OCI-LY7 (cell line): ENCODE data around the gene SINHCAF. TPM values are rescaled to one million over a fixed set of nuclear protein-coding genes. Genes with fewer than 3 reads are reported as not detected.

Experiments used
- BruUV-seq: library from RNA; stranded (reverse); fragments of 400-500 nt; replicated peaks from 2 replicates; lab custom pipeline; 2021; lab: Mats Ljungman, UMichigan
- CTCF ChIA-PET: fragments of 300-600 bp; sonication (Branson Sonifier 250); formaldehyde crosslinking; loops from one replicate; lab custom pipeline; 2022; ENCODE audit warnings: antibody characterized with exemption; ENCODE audit not compliant: unreplicated experiment; lab: Charles Lee
- POLR2A ChIA-PET: fragments of 300-600 bp; sonication (Branson Sonifier 250); formaldehyde crosslinking; loops from one replicate; lab custom pipeline; 2022; ENCODE audit warnings: antibody characterized with exemption; lab: Charles Lee
- DNase-seq: peaks from one replicate; pipeline ENCODE4 v3.0.0-alpha.2; 2015; ENCODE audit warnings: low spot score
- H2AFZ ChIP-seq: fragments of 200-600 bp; sonication (generic), shearing (Covaris generic); 2 replicates; pipeline ENCODE4 v1.6.1; 2014; ENCODE audit warnings: mild to moderate bottlenecking, antibody characterized with exemption, low read length, moderate library complexity
- H3K27ac ChIP-seq: fragments of 200-600 bp; sonication (generic); 2 replicates; pipeline ENCODE4 v1.5.1; 2014; ENCODE audit warnings: mixed run types, low read depth, mild to moderate bottlenecking, moderate library complexity, low read length, inconsistent platforms; ENCODE audit not compliant: poor library complexity, severe bottlenecking
- H3K36me3 ChIP-seq: fragments of 200-600 bp; sonication (generic); 2 replicates; pipeline ENCODE4 v1.6.1; 2014; ENCODE audit warnings: mild to moderate bottlenecking, antibody characterized with exemption, low read length, moderate library complexity, mixed read lengths; ENCODE audit not compliant: insufficient read depth
- H3K4me1 ChIP-seq: fragments of 200-600 bp; sonication (generic); 2 replicates; pipeline ENCODE4 v1.5.1; 2014; ENCODE audit warnings: mild to moderate bottlenecking, low read length; ENCODE audit not compliant: insufficient read depth, poor library complexity, severe bottlenecking
- H3K4me2 ChIP-seq: fragments of 200-600 bp; sonication (generic); 2 replicates; pipeline ENCODE4 v1.6.1; 2014; ENCODE audit warnings: mild to moderate bottlenecking, low read length
- H3K4me3 ChIP-seq: fragments of 200-600 bp; sonication (generic); 2 replicates; pipeline ENCODE4 v1.5.1; 2014; ENCODE audit warnings: mild to moderate bottlenecking, low read depth, low read length; ENCODE audit not compliant: poor library complexity, severe bottlenecking
- H3K79me2 ChIP-seq: fragments of 200-600 bp; sonication (generic); 2 replicates; pipeline ENCODE4 v1.6.1; 2016; ENCODE audit warnings: low read depth, mild to moderate bottlenecking, low read length, moderate library complexity, mixed read lengths; ENCODE audit not compliant: insufficient read depth
- H3K9me2 ChIP-seq: fragments of 200-600 bp; sonication (generic); 2 replicates; pipeline ENCODE4 v1.6.1; 2016; ENCODE audit warnings: mild to moderate bottlenecking, low read length, mixed read lengths; ENCODE audit not compliant: insufficient read depth
- H3K9me3 ChIP-seq: fragments of 200-600 bp; sonication (generic); 2 replicates; pipeline ENCODE4 v1.6.1; 2014; ENCODE audit warnings: mild to moderate bottlenecking, mixed run types, low read length, mixed read lengths
- H4K20me1 ChIP-seq: fragments of 200-600 bp; sonication (generic); 2 replicates; pipeline ENCODE4 v1.6.1; 2014; ENCODE audit warnings: mild to moderate bottlenecking, antibody characterized with exemption, low read length, moderate library complexity, mixed read lengths; ENCODE audit not compliant: insufficient read depth
- EZH2phosphoT487 ChIP-seq: fragments of 200-600 bp; sonication (generic); IDR thresholded peaks from 2 replicates; pipeline ENCODE4 v1.6.1; 2018; ENCODE audit warnings: low read depth, borderline replicate concordance, mild to moderate bottlenecking, mixed run types, antibody characterized with exemption, low read length, moderate library complexity, mixed read lengths
- intact Hi-C: fragments of 100-400 bp; cut with micrococcal nuclease; formaldehyde crosslinking; loops from one replicate; pipeline ENCODE4 v1.10.0; 2022; ENCODE audit not compliant: unreplicated experiment
- total RNA-seq, 2 experiments: library from RNA; depleted of rRNA in 1 of 2; stranded (reverse); fragments of >200 nt in 1 of 2; shearing (Covaris generic) in 1 of 2; gene quantifications; 2 replicates each; pipeline ENCODE4 v1.2.3, GENCODE V29; 2014 to 2022
- TF ChIP-seq, protein P1 (sequence below): fragments of 200-600 bp; sonication (generic); conservative IDR thresholded peaks from 2 replicates; pipeline ENCODE4 v1.5.1; 2014; ENCODE audit warnings: mild to moderate bottlenecking, antibody characterized with exemption, low read length, moderate library complexity, mixed read lengths

The SINHCAF gene
- total RNA-seq, 2 experiments from 2014 or later: 51.0 to 86.2 TPM

DNA sequence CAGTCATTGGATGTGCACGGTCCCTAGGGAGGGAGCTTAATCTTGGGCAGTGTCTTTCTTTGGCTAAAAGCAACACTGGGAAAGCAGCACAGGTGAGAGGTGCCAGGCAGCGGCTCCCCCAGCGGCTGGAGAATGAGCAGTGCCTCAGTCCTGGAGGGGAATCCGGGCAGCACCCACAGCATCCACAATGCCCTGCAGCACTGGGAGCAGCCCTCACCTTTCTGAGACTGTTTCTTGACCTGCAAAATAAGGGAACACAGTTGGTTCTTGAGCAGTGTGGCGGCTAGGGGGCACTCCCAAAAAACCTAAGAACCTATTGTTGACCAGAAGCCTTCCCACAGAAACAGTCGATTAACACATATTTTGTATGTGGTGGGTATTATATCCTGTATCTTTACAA is 75.8 kb downstream of the SINHCAF start:
- BruUV-seq: no TSS peak
- Histone ChIP-seq H3K27ac (no peak overlapping the region), H3K79me2 (no peaks in the 10 kb centered on the region), H3K9me2 (no peaks in the 10 kb centered on the region), H2AFZ (no peak overlapping the region), H3K4me2 (no peak overlapping the region), H3K4me3 (no peak overlapping the region), H3K9me3 (no peaks in the 10 kb centered on the region), H3K36me3 (no peaks in the 10 kb centered on the region), H4K20me1 (no peaks in the 10 kb centered on the region), H3K4me1 (peaks cover 9% of the 10 kb centered on the region)
- ChIA-PET POLR2A (interaction anchor here (0.6 kb wide), 1 partner anchor 1186 kb away, joined by 3 read pairs; no protein-coding TSS in a partner anchor), CTCF (interaction anchor here (1.0 kb wide), 1 partner anchor 12 kb away, joined by 4 read pairs; no protein-coding TSS in a partner anchor)
- DNase-seq: peak; percentile 12
- intact Hi-C loops: loop anchor here (5.0 kb wide), 2 partner anchors 387 to 402 kb away; no protein-coding TSS in a partner anchor
- no peak for TF ChIP-seq EZH2phosphoT487
- TF ChIP-seq, protein P1, sequence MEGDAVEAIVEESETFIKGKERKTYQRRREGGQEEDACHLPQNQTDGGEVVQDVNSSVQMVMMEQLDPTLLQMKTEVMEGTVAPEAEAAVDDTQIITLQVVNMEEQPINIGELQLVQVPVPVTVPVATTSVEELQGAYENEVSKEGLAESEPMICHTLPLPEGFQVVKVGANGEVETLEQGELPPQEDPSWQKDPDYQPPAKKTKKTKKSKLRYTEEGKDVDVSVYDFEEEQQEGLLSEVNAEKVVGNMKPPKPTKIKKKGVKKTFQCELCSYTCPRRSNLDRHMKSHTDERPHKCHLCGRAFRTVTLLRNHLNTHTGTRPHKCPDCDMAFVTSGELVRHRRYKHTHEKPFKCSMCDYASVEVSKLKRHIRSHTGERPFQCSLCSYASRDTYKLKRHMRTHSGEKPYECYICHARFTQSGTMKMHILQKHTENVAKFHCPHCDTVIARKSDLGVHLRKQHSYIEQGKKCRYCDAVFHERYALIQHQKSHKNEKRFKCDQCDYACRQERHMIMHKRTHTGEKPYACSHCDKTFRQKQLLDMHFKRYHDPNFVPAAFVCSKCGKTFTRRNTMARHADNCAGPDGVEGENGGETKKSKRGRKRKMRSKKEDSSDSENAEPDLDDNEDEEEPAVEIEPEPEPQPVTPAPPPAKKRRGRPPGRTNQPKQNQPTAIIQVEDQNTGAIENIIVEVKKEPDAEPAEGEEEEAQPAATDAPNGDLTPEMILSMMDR: peak; percentile 49

DNA sequence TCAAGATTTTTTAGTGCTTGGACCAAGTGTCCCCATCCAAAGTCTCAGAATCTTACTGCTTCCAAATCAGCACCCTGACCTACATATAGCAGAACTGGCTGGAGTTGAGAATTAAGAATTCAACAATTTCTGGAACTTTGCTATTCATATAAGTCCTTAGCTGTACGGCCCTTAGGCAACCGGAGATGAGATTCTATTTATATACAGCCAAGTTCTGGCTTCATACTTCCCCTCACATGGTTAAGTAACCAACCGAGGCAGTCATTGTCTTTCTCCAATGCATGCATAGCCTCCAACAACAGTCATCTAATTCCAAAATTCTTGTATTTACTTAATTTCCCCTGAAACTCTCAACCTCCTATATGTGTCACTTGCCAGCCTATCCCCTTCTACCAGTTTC is 76.6 kb downstream of the SINHCAF start:
- CTCF ChIA-PET: interaction anchor here (1.0 kb wide), 1 partner anchor 11 kb away, joined by 4 read pairs; no protein-coding TSS in a partner anchor
- H2AFZ ChIP-seq: no peak overlapping the region
- no peaks in the 10 kb centered on the region for H3K9me2 ChIP-seq
- intact Hi-C loops: no loop called here
- no peaks in the 10 kb centered on the region for H3K9me3 ChIP-seq
- H3K79me2 ChIP-seq: no peaks in the 10 kb centered on the region
- peaks cover 9% of the 10 kb centered on the region for H3K4me1 ChIP-seq
- H3K36me3 ChIP-seq: no peaks in the 10 kb centered on the region
- H3K4me3 ChIP-seq: no peak overlapping the region
- no peak overlapping the region for H3K27ac ChIP-seq
- no peaks in the 10 kb centered on the region for H4K20me1 ChIP-seq
- POLR2A ChIA-PET: interaction anchor here (0.5 kb wide), 1 partner anchor 278 kb away, joined by 3 read pairs; no protein-coding TSS in a partner anchor
- no peak for DNase-seq
- no peak overlapping the region for H3K4me2 ChIP-seq
- no TSS peak for BruUV-seq
- TF ChIP-seq EZH2phosphoT487: no peak
- TF ChIP-seq, protein P1: no peak

DNA sequence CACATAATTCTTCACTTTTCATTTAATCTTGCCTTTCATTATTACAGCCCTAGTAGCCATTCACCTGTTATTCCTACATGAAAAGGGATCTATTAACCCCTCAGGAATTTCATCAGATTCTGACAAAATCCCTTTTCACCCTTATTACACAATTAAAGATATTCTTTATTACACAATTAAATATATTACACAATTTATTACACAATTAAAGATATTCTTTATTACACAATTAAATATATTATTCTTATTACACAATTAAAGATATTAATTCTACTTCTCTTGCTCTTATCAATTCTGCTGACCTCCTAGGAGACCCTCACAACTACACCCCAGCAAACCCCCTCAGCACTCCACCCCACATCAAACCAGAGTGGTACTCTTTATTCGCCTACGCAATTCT is 77.1 kb downstream of the SINHCAF start:
- Histone ChIP-seq H3K4me2 (no peak overlapping the region), H3K27ac (no peak overlapping the region), H3K9me2 (no peaks in the 10 kb centered on the region), H3K9me3 (no peaks in the 10 kb centered on the region), H3K4me1 (peaks cover 9% of the 10 kb centered on the region), H3K36me3 (no peaks in the 10 kb centered on the region), H3K4me3 (no peak overlapping the region), H2AFZ (no peak overlapping the region), H4K20me1 (no peaks in the 10 kb centered on the region), H3K79me2 (no peaks in the 10 kb centered on the region)
- intact Hi-C loops: no loop called here
- ChIA-PET CTCF (no interaction called here), POLR2A (no interaction called here)
- no TSS peak for BruUV-seq
- TF ChIP-seq, protein P1: no peak
- no peak for TF ChIP-seq EZH2phosphoT487
- DNase-seq: no peak
